Endodermal cell (in vitro differentiated cells): ENCODE results near the gene CNGA4. TPM values are rescaled to one million over a fixed set of nuclear protein-coding genes. Genes with fewer than 3 reads are reported as not detected.
A peak's percentile ranks its signal among the peaks of the same experiment; 100 is the strongest.

Experiments
- DNase-seq: peaks from one replicate; pipeline ENCODE4 v3.0.0-alpha.2; 2017
- H3K27ac ChIP-seq: 2 replicates; pipeline ENCODE4 v1.5.1; 2013; ENCODE audit warnings: mild to moderate bottlenecking, low read depth, low read length, moderate library complexity
- H3K27me3 ChIP-seq: 2 replicates; pipeline ENCODE4 v1.6.1; 2013; ENCODE audit warnings: mild to moderate bottlenecking, low read length, moderate library complexity; ENCODE audit not compliant: insufficient read depth, control insufficient read depth, poor library complexity, severe bottlenecking
- H3K36me3 ChIP-seq: 2 replicates; pipeline ENCODE4 v1.7.0; 2013; ENCODE audit warnings: mild to moderate bottlenecking, low read length, moderate library complexity; ENCODE audit not compliant: control insufficient read depth, insufficient read depth
- H3K4me1 ChIP-seq: one replicate; pipeline ENCODE4 v1.7.0; 2013; ENCODE audit warnings: low read length; ENCODE audit not compliant: control insufficient read depth, insufficient read depth
- H3K4me3 ChIP-seq: 2 replicates; pipeline ENCODE4 v1.5.1; 2013; ENCODE audit warnings: mild to moderate bottlenecking, low read length, moderate library complexity
- H3K9ac ChIP-seq: 2 replicates; pipeline ENCODE4 v1.6.1; 2013; ENCODE audit warnings: mild to moderate bottlenecking, low read length, moderate library complexity; ENCODE audit not compliant: poor library complexity, severe bottlenecking; ENCODE audit errors: extremely low read depth
- H3K9me3 ChIP-seq: 2 replicates; pipeline ENCODE4 v1.6.1; 2013; ENCODE audit warnings: mild to moderate bottlenecking, low read length, moderate library complexity; ENCODE audit not compliant: control insufficient read depth
- H3K27ac Mint-ChIP-seq: 2 replicates; pipeline ENCODE4 v1.8.0; 2020; ENCODE audit warnings: mixed read lengths
- H3K27me3 Mint-ChIP-seq: 2 replicates; pipeline ENCODE4 v1.8.0; 2021; ENCODE audit warnings: mild to moderate bottlenecking, mixed read lengths; ENCODE audit not compliant: insufficient read depth
- H3K36me3 Mint-ChIP-seq: 2 replicates; pipeline ENCODE4 v1.8.0; 2020; ENCODE audit warnings: low read depth, mixed read lengths
- H3K4me1 Mint-ChIP-seq: 2 replicates; pipeline ENCODE4 v1.8.0; 2020; ENCODE audit warnings: mixed read lengths
- H3K4me3 Mint-ChIP-seq: 2 replicates; pipeline ENCODE4 v1.8.0; 2020; ENCODE audit warnings: mild to moderate bottlenecking, moderate library complexity, mixed read lengths
- H3K9me3 Mint-ChIP-seq: 2 replicates; pipeline ENCODE4 v1.8.0; 2020; ENCODE audit warnings: mild to moderate bottlenecking, mixed read lengths
- WGBS, 2 experiments: methylation state at CpG; one replicate each; pipeline versions ENCODE4 v1.1.5 to v1.1.7; 2013; ENCODE audit warnings: missing lambda C conversion rate in 2 of 2, mixed read lengths in 1 of 2; ENCODE audit not compliant: insufficient coverage in 1 of 2, insufficient read length in 1 of 2; 5-methylcytosine and 5-hydroxymethylcytosine counted together
- total RNA-seq, 2 donors: library from RNA; stranded (reverse); fragmentation: NEBNext Ultra II Directional in 1 of 2; extraction: Animal tissue kit (Norgen Biotek cat#: 25700) in 1 of 2; gene quantifications; 2 replicates in 1 of 2; 3 replicates in 1 of 2; pipeline ENCODE4 v1.2.1, GENCODE V29; 2021
- TF ChIP-seq, protein P1 (sequence below): fragments of 200-600 bp; sonication (generic); conservative IDR thresholded peaks from 2 replicates; pipeline ENCODE4 v1.5.0; 2021; ENCODE audit warnings: antibody characterized with exemption, mild to moderate bottlenecking

The CNGA4 gene
- total RNA-seq, 2 donors from 2014 or later = 1.7 to 4.3 TPM

DNA sequence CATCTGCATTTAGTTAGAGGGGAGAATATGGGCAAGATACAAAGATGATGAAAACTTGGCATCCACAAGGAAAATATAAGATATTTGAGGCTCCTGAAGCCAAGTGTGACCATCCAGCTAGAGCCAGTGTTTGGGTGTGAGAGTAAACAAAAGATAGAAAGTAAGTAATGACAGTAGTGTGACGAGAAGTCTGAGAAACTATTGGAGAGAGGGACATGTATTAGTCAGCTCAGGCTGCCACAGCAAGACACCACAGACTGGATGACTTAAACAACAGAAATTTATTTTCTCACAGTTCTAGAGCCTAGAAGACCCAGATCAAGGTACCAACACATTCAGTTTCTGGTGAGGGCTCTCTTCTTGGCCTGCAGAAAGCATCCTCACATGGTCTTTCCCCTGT is 14.3 kb downstream of the CNGA4 start:
- Histone ChIP-seq H3K9ac (no peak overlapping the region), H3K27me3 (peaks cover 6% of the 10 kb centered on the region), H3K4me1 (peaks cover 23% of the 10 kb centered on the region), H3K36me3 (no peaks in the 10 kb centered on the region), H3K9me3 (peaks cover 4% of the 10 kb centered on the region), H3K4me3 (no peak overlapping the region), H3K27ac (no peak overlapping the region)
- Mint-ChIP-seq H3K27ac (no peak overlapping the region), H3K27me3 (peaks cover 1% of the 10 kb centered on the region), H3K9me3 (peaks cover 2% of the 10 kb centered on the region), H3K4me1 (peaks cover 10% of the 10 kb centered on the region), H3K36me3 (no peaks in the 10 kb centered on the region), H3K4me3 (no peak overlapping the region)
- no peak for DNase-seq
- TF ChIP-seq, protein P1, sequence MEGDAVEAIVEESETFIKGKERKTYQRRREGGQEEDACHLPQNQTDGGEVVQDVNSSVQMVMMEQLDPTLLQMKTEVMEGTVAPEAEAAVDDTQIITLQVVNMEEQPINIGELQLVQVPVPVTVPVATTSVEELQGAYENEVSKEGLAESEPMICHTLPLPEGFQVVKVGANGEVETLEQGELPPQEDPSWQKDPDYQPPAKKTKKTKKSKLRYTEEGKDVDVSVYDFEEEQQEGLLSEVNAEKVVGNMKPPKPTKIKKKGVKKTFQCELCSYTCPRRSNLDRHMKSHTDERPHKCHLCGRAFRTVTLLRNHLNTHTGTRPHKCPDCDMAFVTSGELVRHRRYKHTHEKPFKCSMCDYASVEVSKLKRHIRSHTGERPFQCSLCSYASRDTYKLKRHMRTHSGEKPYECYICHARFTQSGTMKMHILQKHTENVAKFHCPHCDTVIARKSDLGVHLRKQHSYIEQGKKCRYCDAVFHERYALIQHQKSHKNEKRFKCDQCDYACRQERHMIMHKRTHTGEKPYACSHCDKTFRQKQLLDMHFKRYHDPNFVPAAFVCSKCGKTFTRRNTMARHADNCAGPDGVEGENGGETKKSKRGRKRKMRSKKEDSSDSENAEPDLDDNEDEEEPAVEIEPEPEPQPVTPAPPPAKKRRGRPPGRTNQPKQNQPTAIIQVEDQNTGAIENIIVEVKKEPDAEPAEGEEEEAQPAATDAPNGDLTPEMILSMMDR = no peak
- 91 to 100% methylated on average over 1 of the region's 1 CpG for WGBS, 2 experiments

DNA sequence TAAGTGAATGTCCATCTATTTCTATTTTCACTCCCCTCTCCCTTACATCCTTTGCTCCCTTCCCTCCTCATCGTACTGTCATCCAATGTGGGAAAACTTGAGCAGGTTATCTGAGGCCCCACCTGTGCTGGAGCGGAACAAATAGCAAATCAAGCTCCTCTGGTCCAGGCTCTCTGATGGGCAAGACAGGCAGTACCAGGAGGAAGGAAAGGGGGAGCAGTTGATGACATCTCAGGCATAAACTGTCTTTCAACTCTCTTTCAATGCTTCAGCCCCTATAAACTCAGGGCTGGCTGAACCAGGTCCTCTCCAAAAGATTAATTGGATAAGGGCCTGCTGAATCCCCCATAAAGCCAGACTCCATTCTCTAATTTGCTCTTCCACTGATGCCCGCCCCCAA is 19.3 kb downstream of the CNGA4 start:
- H3K27ac Mint-ChIP-seq = no peak overlapping the region
- no peaks in the 10 kb centered on the region for H3K36me3 Mint-ChIP-seq
- DNase-seq = peak; percentile 53
- peaks cover 24% of the 10 kb centered on the region for H3K36me3 ChIP-seq
- peaks cover 5% of the 10 kb centered on the region for H3K4me1 Mint-ChIP-seq
- H3K27ac ChIP-seq = no peak overlapping the region
- H3K9me3 ChIP-seq = no peaks in the 10 kb centered on the region
- peaks cover 1% of the 10 kb centered on the region for H3K27me3 Mint-ChIP-seq
- H3K9ac ChIP-seq = no peak overlapping the region
- peaks cover 6% of the 10 kb centered on the region for H3K27me3 ChIP-seq
- H3K4me3 ChIP-seq = peak overlapping the region; percentile 97
- no peaks in the 10 kb centered on the region for H3K9me3 Mint-ChIP-seq
- 72 to 77% methylated on average over 2 to 3 of the region's 3 CpGs for WGBS, 2 experiments
- H3K4me1 ChIP-seq = peaks cover 11% of the 10 kb centered on the region
- TF ChIP-seq, protein P1 = peak; percentile 46
- H3K4me3 Mint-ChIP-seq = no peak overlapping the region

GRCh38 chr11:6258571-6259081 is 19.7 kb downstream of the CNGA4 start:
- Histone ChIP-seq H3K27me3 (peaks cover 6% of the 10 kb centered on the region), H3K4me1 (peaks cover 14% of the 10 kb centered on the region), H3K27ac (no peak overlapping the region), H3K4me3 (peak overlapping the region; percentile 97), H3K36me3 (peaks cover 28% of the 10 kb centered on the region), H3K9ac (peak overlapping the region; percentile 36), H3K9me3 (no peaks in the 10 kb centered on the region)
- H3K27me3 Mint-ChIP-seq = peaks cover 1% of the 10 kb centered on the region
- H3K9me3 Mint-ChIP-seq = no peaks in the 10 kb centered on the region
- H3K27ac Mint-ChIP-seq = peak overlapping the region; percentile 54
- TF ChIP-seq, protein P1 = peak; percentile 36
- 4 to 17% methylated on average over 10 to 16 of the region's 16 CpGs for WGBS, 2 experiments
- no peak for DNase-seq
- H3K36me3 Mint-ChIP-seq = no peaks in the 10 kb centered on the region
- H3K4me3 Mint-ChIP-seq = no peak overlapping the region
- H3K4me1 Mint-ChIP-seq = peaks cover 5% of the 10 kb centered on the region
